Esophagus muscularis mucosa (tissue), 3 donors: Measurements from ENCODE around the gene C4orf50.

ENCODE experiments used
- CTCF ChIP-seq, 3 experiments: fragments of 200-600 bp in 2 of 3; fragments of 450-650 bp in 1 of 3; sonication (generic) in 2 of 3; IDR thresholded peaks; one replicate each; pipeline ENCODE4 v1.5.1; 2017 to 2019; ENCODE audit warnings: antibody characterized with exemption in 3 of 3, mild to moderate bottlenecking in 2 of 3, moderate library complexity in 1 of 3
- POLR2AphosphoS5 ChIP-seq, 2 donors: sonication (generic); formaldehyde crosslinking; IDR thresholded peaks; one replicate each; pipeline ENCODE4 v1.6.1; 2017; ENCODE audit warnings: antibody characterized with exemption in 2 of 2

GRCh38 chr4:6030679-6031078 lies 12.4 kb upstream of the C4orf50 start:
- TF ChIP-seq CTCF (IDR thresholded peaks at IDR 0.05) (no peak), POLR2AphosphoS5 (IDR thresholded peaks at IDR 0.05) (no peak)
